H9 (cell line): ENCODE results near the gene LRTM2. TPM values are rescaled to one million over a fixed set of nuclear protein-coding genes. Genes with fewer than 3 reads are reported as not detected.

Experiments
- DNase-seq: peaks from one replicate; pipeline ENCODE4 v3.0.0-alpha.2; 2017
- H2AFZ ChIP-seq: one replicate; pipeline ENCODE4 v1.6.1; 2013; ENCODE audit warnings: mild to moderate bottlenecking, low read length, control low read depth, moderate library complexity
- H2AK5ac ChIP-seq: 2 replicates; pipeline ENCODE4 v1.6.1; 2013; ENCODE audit warnings: low read length, control low read depth, mixed read lengths; ENCODE audit not compliant: insufficient read length
- H2BK120ac ChIP-seq: one replicate; pipeline ENCODE4 v1.6.1; 2013; ENCODE audit warnings: low read depth, mild to moderate bottlenecking, low read length, control low read depth, inconsistent platforms; ENCODE audit not compliant: poor library complexity, severe bottlenecking
- H2BK12ac ChIP-seq: 2 replicates; pipeline ENCODE4 v1.6.1; 2013; ENCODE audit warnings: low read length, control low read depth, mixed read lengths, low read depth; ENCODE audit not compliant: insufficient read length
- H2BK15ac ChIP-seq: 2 replicates; pipeline ENCODE4 v1.6.1; 2013; ENCODE audit warnings: low read depth, low read length, control low read depth
- H2BK20ac ChIP-seq: one replicate; pipeline ENCODE4 v1.6.1; 2013; ENCODE audit warnings: low read depth, mild to moderate bottlenecking, low read length, control low read depth, inconsistent platforms; ENCODE audit not compliant: poor library complexity, severe bottlenecking
- H2BK5ac ChIP-seq: 2 replicates; pipeline ENCODE4 v1.6.1; 2013; ENCODE audit warnings: low read length, control low read depth, mixed read lengths; ENCODE audit not compliant: insufficient read length
- H3K14ac ChIP-seq: 2 replicates; pipeline ENCODE4 v1.6.1; 2013; ENCODE audit warnings: low read length, control low read depth; ENCODE audit not compliant: insufficient read depth
- H3K18ac ChIP-seq: 2 replicates; pipeline ENCODE4 v1.6.1; 2013; ENCODE audit warnings: low read depth, mild to moderate bottlenecking, mixed read lengths, low read length, control low read depth; ENCODE audit not compliant: insufficient read length
- H3K23ac ChIP-seq: 2 replicates; pipeline ENCODE4 v1.6.1; 2013; ENCODE audit warnings: low read length, control low read depth, mixed read lengths, low read depth; ENCODE audit not compliant: insufficient read length
- H3K23me2 ChIP-seq: 2 replicates; pipeline ENCODE4 v1.6.1; 2013; ENCODE audit warnings: low read depth, mild to moderate bottlenecking, mixed read lengths, low read length, control low read depth; ENCODE audit not compliant: insufficient read length, poor library complexity, severe bottlenecking
- H3K27ac ChIP-seq: 2 replicates; pipeline ENCODE4 v1.5.1; 2013; ENCODE audit warnings: low read length, control low read depth, mixed read lengths, low read depth; ENCODE audit not compliant: insufficient read length
- H3K27me3 ChIP-seq: 2 replicates; pipeline ENCODE4 v1.6.1; 2013; ENCODE audit warnings: low read length, control low read depth, inconsistent platforms; ENCODE audit not compliant: insufficient read depth
- H3K4ac ChIP-seq: 2 replicates; pipeline ENCODE4 v1.6.1; 2013; ENCODE audit warnings: low read depth, mild to moderate bottlenecking, control low read depth, inconsistent platforms, low read length, moderate library complexity
- H3K4me1 ChIP-seq: 2 replicates; pipeline ENCODE4 v1.6.1; 2013; ENCODE audit warnings: low read length, control low read depth, inconsistent platforms; ENCODE audit not compliant: insufficient read depth
- H3K4me2 ChIP-seq: 2 replicates; pipeline ENCODE4 v1.6.1; 2013; ENCODE audit warnings: low read length, control low read depth, mixed read lengths; ENCODE audit not compliant: insufficient read length, insufficient read depth
- H3K56ac ChIP-seq: 2 replicates; pipeline ENCODE4 v1.6.1; 2013; ENCODE audit warnings: low read depth, mild to moderate bottlenecking, mixed read lengths, low read length, control low read depth; ENCODE audit not compliant: insufficient read length
- H3K79me1 ChIP-seq: 2 replicates; pipeline ENCODE4 v1.6.1; 2013; ENCODE audit warnings: low read depth, mild to moderate bottlenecking, moderate library complexity, low read length, control low read depth, inconsistent platforms; ENCODE audit not compliant: insufficient read depth, poor library complexity, severe bottlenecking
- H3K79me2 ChIP-seq: 2 replicates; pipeline ENCODE4 v1.6.1; 2013; ENCODE audit warnings: low read length, control low read depth, inconsistent platforms; ENCODE audit not compliant: insufficient read depth
- H3K9ac ChIP-seq: 2 replicates; pipeline ENCODE4 v1.6.1; 2013; ENCODE audit warnings: low read length, control low read depth, mixed read lengths; ENCODE audit not compliant: insufficient read length; ENCODE audit errors: extremely low read depth
- H3K9me3 ChIP-seq: one replicate; pipeline ENCODE4 v1.6.1; 2013; ENCODE audit warnings: low read depth, low read length, inconsistent platforms; ENCODE audit not compliant: control insufficient read depth
- H3T11ph ChIP-seq: one replicate; pipeline ENCODE4 v1.6.1; 2013; ENCODE audit warnings: mild to moderate bottlenecking, low read length, control low read depth, inconsistent platforms
- H4K20me1 ChIP-seq: one replicate; pipeline ENCODE4 v1.6.1; 2013; ENCODE audit not compliant: control insufficient read depth, insufficient read length, insufficient read depth
- H4K5ac ChIP-seq: 2 replicates; pipeline ENCODE4 v1.6.1; 2013; ENCODE audit warnings: low read depth, mild to moderate bottlenecking, mixed read lengths, low read length, control low read depth; ENCODE audit not compliant: insufficient read length
- H4K8ac ChIP-seq: replicated peaks from 2 replicates; pipeline ENCODE4 v1.6.1; 2013; ENCODE audit warnings: low read length, control low read depth, mixed read lengths, low read depth; ENCODE audit not compliant: insufficient read length
- H4K91ac ChIP-seq: 2 replicates; pipeline ENCODE4 v1.6.1; 2013; ENCODE audit warnings: low read depth, mild to moderate bottlenecking, moderate library complexity, mixed read lengths, low read length, control low read depth; ENCODE audit not compliant: insufficient read length
- H3K27ac Mint-ChIP-seq, 3 experiments: 2 replicates in 2 of 3; 3 replicates in 1 of 3; pipeline ENCODE4 v1.8.0; 2020 to 2021; ENCODE audit warnings: mixed read lengths in 3 of 3, mild to moderate bottlenecking in 1 of 3, moderate library complexity in 1 of 3
- H3K27me3 Mint-ChIP-seq: 2 replicates; pipeline ENCODE4 v1.8.0; 2021; ENCODE audit warnings: low read depth, mild to moderate bottlenecking, moderate library complexity, mixed read lengths
- H3K36me3 Mint-ChIP-seq, 3 experiments: 2 replicates in 2 of 3; 3 replicates in 1 of 3; pipeline ENCODE4 v1.8.0; 2020 to 2021; ENCODE audit warnings: low read depth in 3 of 3, mixed read lengths in 3 of 3; ENCODE audit not compliant: insufficient read depth in 1 of 3
- H3K4me1 Mint-ChIP-seq, 2 experiments: 2 replicates each; pipeline ENCODE4 v1.8.0; 2020; ENCODE audit warnings: mixed read lengths in 2 of 2
- H3K4me3 Mint-ChIP-seq, 2 experiments: 2 replicates in 1 of 2; 3 replicates in 1 of 2; pipeline ENCODE4 v1.8.0; 2020 to 2021; ENCODE audit warnings: mild to moderate bottlenecking in 2 of 2, mixed read lengths in 2 of 2, moderate library complexity in 1 of 2
- H3K9me3 Mint-ChIP-seq, 2 experiments: 2 replicates in 1 of 2; 3 replicates in 1 of 2; pipeline ENCODE4 v1.8.0; 2020; ENCODE audit warnings: mild to moderate bottlenecking in 2 of 2, mixed read lengths in 2 of 2, moderate library complexity in 1 of 2
- CTCF ChIP-seq: fragments of 200-600 bp; sonication (generic); conservative IDR thresholded peaks from 3 replicates; pipeline ENCODE4 v1.8.0; 2021; ENCODE audit warnings: antibody characterized with exemption, mild to moderate bottlenecking
- WGBS: extraction: QIAGEN DNeasy Blood & Tissue Kit; methylation state at CpG from one replicate; pipeline ENCODE4 v1.1.7; 2013; ENCODE audit warnings: missing lambda C conversion rate, low lambda C conversion rate, mixed read lengths; ENCODE audit not compliant: insufficient read length; ENCODE audit errors: extremely low coverage; 5-methylcytosine and 5-hydroxymethylcytosine counted together
- total RNA-seq: library from RNA; stranded (reverse); gene quantifications from 2 replicates; pipeline ENCODE4 v1.2.1, GENCODE V29; 2021

LRTM2 gene
- total RNA-seq, 1 experiment from 2014 or later = not detected

GRCh38 chr12:1782215-1782614, 38.1 kb upstream of the LRTM2 start:
- H4K8ac ChIP-seq = no peak overlapping the region
- no peak overlapping the region for H3K56ac ChIP-seq
- H3K27ac ChIP-seq = no peak overlapping the region
- no peak overlapping the region for H2AFZ ChIP-seq
- Mint-ChIP-seq H3K36me3 (peaks cover 10 to 46% (median 17%) of the 10 kb centered on the region in 3 experiments; a peak in 6 of 7 replicates), H3K27me3 (no peaks in the 10 kb centered on the region), H3K4me1 (no peaks in the 10 kb centered on the region; a peak in 1 of 4 replicates), H3K9me3 (no peaks in the 10 kb centered on the region), H3K27ac (no peak overlapping the region), H3K4me3 (no peak overlapping the region)
- no peak overlapping the region for H3K14ac ChIP-seq
- no peak overlapping the region for H3T11ph ChIP-seq
- no peak overlapping the region for H4K91ac ChIP-seq
- no peaks in the 10 kb centered on the region; the same call in 1 of the 2 replicates for H3K4me1 ChIP-seq
- H2BK20ac ChIP-seq = no peak overlapping the region
- no peak overlapping the region for H2BK120ac ChIP-seq
- H3K4ac ChIP-seq = no peak overlapping the region
- peaks cover 3% of the 10 kb centered on the region for H3K79me1 ChIP-seq
- no peaks in the 10 kb centered on the region for H3K23me2 ChIP-seq
- 0 out of 2 replicates have a peak, but pooled peaks cover 3% of the 10 kb centered on the region for H3K79me2 ChIP-seq
- no peak for DNase-seq
- no peak overlapping the region for H2BK12ac ChIP-seq
- WGBS = no CpG with 5 or more reads among the region's 2 CpGs
- TF ChIP-seq CTCF = no peak
- H2BK15ac ChIP-seq = no peak overlapping the region
- H3K4me2 ChIP-seq = no peak overlapping the region
- no peak overlapping the region for H4K5ac ChIP-seq
- H2AK5ac ChIP-seq = no peak overlapping the region
- no peaks in the 10 kb centered on the region for H4K20me1 ChIP-seq
- H3K9me3 ChIP-seq = no peaks in the 10 kb centered on the region
- no peak overlapping the region for H2BK5ac ChIP-seq
- H3K27me3 ChIP-seq = no peaks in the 10 kb centered on the region
- H3K9ac ChIP-seq = no peak overlapping the region
- H3K23ac ChIP-seq = no peak overlapping the region
- H3K18ac ChIP-seq = no peak overlapping the region
